WTC11 (cell line): ENCODE measurements around the gene ZFHX3. TPM values are rescaled to one million over a fixed set of nuclear protein-coding genes. Genes with fewer than 3 reads are reported as not detected.

Experiments
- ATAC-seq: fragments of 200-7000 bp; cut with Tn5 transposase; 2 replicates; pipeline ENCODE4 v1.10.0; 2021; ENCODE audit warnings: mild to moderate bottlenecking, moderate library complexity
- CTCF ChIA-PET: fragments of 300-600 bp; sonication (Branson Sonifier 250); formaldehyde crosslinking; loops from one replicate; lab custom pipeline; 2021; ENCODE audit warnings: antibody characterized with exemption; lab: Charles Lee
- POLR2A ChIA-PET: fragments of 350-600 bp; sonication (Branson Sonifier 250); formaldehyde crosslinking; loops from one replicate; lab custom pipeline; 2021; ENCODE audit warnings: antibody characterized with exemption; lab: Charles Lee
- DNase-seq: peaks from one replicate; pipeline ENCODE4 v3.0.0; 2021; ENCODE audit warnings: low spot score
- H3K27ac Mint-ChIP-seq: 2 replicates; pipeline ENCODE4 v1.8.0; 2021; ENCODE audit warnings: mixed read lengths
- H3K27me3 Mint-ChIP-seq: 2 replicates; pipeline ENCODE4 v1.8.0; 2021; ENCODE audit warnings: low read depth, mild to moderate bottlenecking, moderate library complexity, mixed read lengths
- H3K36me3 Mint-ChIP-seq: 2 replicates; pipeline ENCODE4 v1.8.0; 2021; ENCODE audit warnings: mixed read lengths
- H3K4me1 Mint-ChIP-seq: 2 replicates; pipeline ENCODE4 v1.8.0; 2022; ENCODE audit warnings: mixed read lengths
- H3K4me3 Mint-ChIP-seq: 2 replicates; pipeline ENCODE4 v1.8.0; 2021; ENCODE audit warnings: mild to moderate bottlenecking, moderate library complexity, mixed read lengths
- H3K9me3 Mint-ChIP-seq: 2 replicates; pipeline ENCODE4 v1.8.0; 2021; ENCODE audit warnings: mixed read lengths
- CBFB ChIP-seq: sonication (generic); formaldehyde crosslinking; IDR thresholded peaks from 2 replicates; pipeline ENCODE4 v1.8.1; 2022; ENCODE audit warnings: mild to moderate bottlenecking, low read depth, missing genetic modification reagents
- ELF4 ChIP-seq: sonication (generic); formaldehyde crosslinking; IDR thresholded peaks from 2 replicates; pipeline ENCODE4 v1.8.1; 2022; ENCODE audit warnings: low read depth, mild to moderate bottlenecking, moderate library complexity, missing genetic modification reagents
- GABPB1 ChIP-seq: sonication (generic); formaldehyde crosslinking; IDR thresholded peaks from 2 replicates; pipeline ENCODE4 v1.8.1; 2023; ENCODE audit warnings: mild to moderate bottlenecking, missing genetic modification reagents
- GTF2I ChIP-seq: fragments of 250-450 bp; sonication (Bioruptor Pico); conservative IDR thresholded peaks from 2 replicates; pipeline ENCODE4 v1.4.0; 2021; ENCODE audit warnings: mild to moderate bottlenecking
- MYBL2 ChIP-seq: sonication (generic); formaldehyde crosslinking; IDR thresholded peaks from 2 replicates; pipeline ENCODE4 v1.8.1; 2023; ENCODE audit warnings: mild to moderate bottlenecking, moderate library complexity, missing genetic modification reagents
- NFE2L1 ChIP-seq: sonication (generic); formaldehyde crosslinking; IDR thresholded peaks from 2 replicates; pipeline ENCODE4 v1.8.1; 2023; ENCODE audit warnings: missing genetic modification reagents
- NR2C2 ChIP-seq: sonication (generic); formaldehyde crosslinking; IDR thresholded peaks from 2 replicates; pipeline ENCODE4 v1.8.0; 2022; ENCODE audit warnings: mild to moderate bottlenecking, missing genetic modification reagents
- RELA ChIP-seq: sonication (generic); formaldehyde crosslinking; IDR thresholded peaks from 2 replicates; pipeline ENCODE4 v1.8.1; 2022; ENCODE audit warnings: missing genetic modification reagents, mild to moderate bottlenecking, borderline replicate concordance
- RORB ChIP-seq: fragments of 250-450 bp; sonication (Bioruptor Pico); IDR thresholded peaks from 2 replicates; pipeline ENCODE4 v1.9.0; 2021; ENCODE audit warnings: mild to moderate bottlenecking
- TCF7 ChIP-seq: sonication (generic); formaldehyde crosslinking; IDR thresholded peaks from 2 replicates; pipeline ENCODE4 v1.8.0; 2022; ENCODE audit warnings: mild to moderate bottlenecking, low read depth, missing genetic modification reagents, moderate library complexity
- TEAD1 ChIP-seq: sonication (generic); formaldehyde crosslinking; IDR thresholded peaks from 2 replicates; pipeline ENCODE4 v1.8.0; 2022; ENCODE audit warnings: mild to moderate bottlenecking, missing genetic modification reagents
- ZNF317 ChIP-seq: sonication (generic); formaldehyde crosslinking; IDR thresholded peaks from 2 replicates; pipeline ENCODE4 v1.8.1; 2023; ENCODE audit warnings: low read depth, mild to moderate bottlenecking, moderate library complexity, missing genetic modification reagents, borderline replicate concordance
- ZNF416 ChIP-seq: fragments of 250-450 bp; sonication (Bioruptor Pico); IDR thresholded peaks from 2 replicates; pipeline ENCODE4 v1.9.0; 2021; ENCODE audit warnings: mild to moderate bottlenecking, inconsistent platforms
- total RNA-seq: library from RNA; stranded (reverse); gene quantifications from 3 replicates; pipeline ENCODE4 v1.2.3, GENCODE V29; 2021
- TF ChIP-seq, protein P1 (sequence below): sonication (generic); formaldehyde crosslinking; IDR thresholded peaks from 2 replicates; pipeline ENCODE4 v1.8.0; 2022; ENCODE audit warnings: mild to moderate bottlenecking, missing genetic modification reagents
- TF ChIP-seq, protein P2 (sequence below): sonication (generic); formaldehyde crosslinking; IDR thresholded peaks from 2 replicates; pipeline ENCODE4 v1.8.1; 2022; ENCODE audit warnings: low read depth, mild to moderate bottlenecking, moderate library complexity, missing genetic modification reagents, borderline replicate concordance
- TF ChIP-seq, protein P3 (sequence below): sonication (generic); formaldehyde crosslinking; conservative IDR thresholded peaks from 2 replicates; pipeline ENCODE4 v1.8.1; 2023; ENCODE audit warnings: mild to moderate bottlenecking, low read depth, missing genetic modification reagents, moderate library complexity
- TF ChIP-seq, protein P4 (sequence below): sonication (generic); formaldehyde crosslinking; IDR thresholded peaks from 2 replicates; pipeline ENCODE4 v1.8.1; 2023; ENCODE audit warnings: mild to moderate bottlenecking, missing genetic modification reagents
- TF ChIP-seq, protein P5 (sequence below): sonication (generic); formaldehyde crosslinking; IDR thresholded peaks from 2 replicates; pipeline ENCODE4 v1.8.1; 2022; ENCODE audit warnings: mild to moderate bottlenecking, moderate library complexity, missing genetic modification reagents
- TF ChIP-seq, protein P6 (sequence below): sonication (generic); formaldehyde crosslinking; IDR thresholded peaks from 2 replicates; pipeline ENCODE4 v1.8.1; 2023; ENCODE audit warnings: mild to moderate bottlenecking, missing genetic modification reagents, moderate library complexity
- TF ChIP-seq, protein P7 (sequence below): sonication (generic); formaldehyde crosslinking; IDR thresholded peaks from 2 replicates; pipeline ENCODE4 v1.8.0; 2023; ENCODE audit warnings: missing genetic modification reagents

The ZFHX3 gene
- total RNA-seq, 1 experiment from 2014 or later = 5.7 TPM

DNA sequence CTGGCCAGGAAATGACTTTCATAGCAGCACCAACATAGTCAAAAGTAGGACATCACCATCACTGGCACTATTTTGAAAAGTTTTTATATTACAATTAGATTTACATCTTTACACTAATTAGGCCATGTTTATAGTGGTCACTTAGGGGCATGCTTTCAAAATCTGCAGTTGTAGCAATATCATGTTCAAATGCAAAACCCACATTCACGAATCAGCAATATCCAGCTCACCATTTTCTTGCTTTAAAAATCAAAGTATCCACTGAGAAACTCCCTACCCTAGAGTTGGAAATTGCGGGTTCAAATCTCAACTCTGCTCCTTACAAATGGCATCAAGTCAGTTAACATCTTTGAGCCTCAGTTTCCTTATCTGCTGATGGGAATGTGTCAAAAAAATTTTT is 237.4 kb downstream of the ZFHX3 start (continued):
- TF ChIP-seq RORB (CRISPR knock-in tag) = no peak
- TF ChIP-seq, protein P1, sequence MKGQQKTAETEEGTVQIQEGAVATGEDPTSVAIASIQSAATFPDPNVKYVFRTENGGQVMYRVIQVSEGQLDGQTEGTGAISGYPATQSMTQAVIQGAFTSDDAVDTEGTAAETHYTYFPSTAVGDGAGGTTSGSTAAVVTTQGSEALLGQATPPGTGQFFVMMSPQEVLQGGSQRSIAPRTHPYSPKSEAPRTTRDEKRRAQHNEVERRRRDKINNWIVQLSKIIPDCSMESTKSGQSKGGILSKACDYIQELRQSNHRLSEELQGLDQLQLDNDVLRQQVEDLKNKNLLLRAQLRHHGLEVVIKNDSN (CRISPR knock-in tag) = no peak
- TF ChIP-seq CBFB (CRISPR knock-in tag) = no peak

DNA sequence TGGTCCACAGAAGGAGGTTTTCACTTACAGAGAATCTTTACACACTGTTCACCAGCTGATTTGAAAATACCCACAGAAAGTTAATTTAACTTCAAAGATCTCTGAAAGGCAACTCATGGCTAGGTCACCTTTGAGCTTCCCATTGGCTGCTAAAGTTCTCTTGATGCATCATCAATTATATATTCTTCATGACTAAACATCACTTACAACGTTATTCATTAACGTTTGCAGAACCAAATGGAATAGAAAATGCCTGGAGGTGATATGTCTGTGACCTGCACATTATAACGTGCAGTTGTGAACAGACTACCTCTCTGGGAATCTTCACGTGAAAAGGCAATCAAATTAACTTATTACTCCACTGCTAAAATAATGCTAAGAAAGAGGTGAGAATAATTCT is 238.5 kb downstream of the ZFHX3 start:
- no peak for TF ChIP-seq GABPB1 (CRISPR knock-in tag)
- TF ChIP-seq, protein P2, sequence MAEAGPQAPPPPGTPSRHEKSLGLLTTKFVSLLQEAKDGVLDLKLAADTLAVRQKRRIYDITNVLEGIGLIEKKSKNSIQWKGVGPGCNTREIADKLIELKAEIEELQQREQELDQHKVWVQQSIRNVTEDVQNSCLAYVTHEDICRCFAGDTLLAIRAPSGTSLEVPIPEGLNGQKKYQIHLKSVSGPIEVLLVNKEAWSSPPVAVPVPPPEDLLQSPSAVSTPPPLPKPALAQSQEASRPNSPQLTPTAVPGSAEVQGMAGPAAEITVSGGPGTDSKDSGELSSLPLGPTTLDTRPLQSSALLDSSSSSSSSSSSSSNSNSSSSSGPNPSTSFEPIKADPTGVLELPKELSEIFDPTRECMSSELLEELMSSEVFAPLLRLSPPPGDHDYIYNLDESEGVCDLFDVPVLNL (CRISPR knock-in tag) = no peak
- H3K4me1 Mint-ChIP-seq = peaks cover 11% of the 10 kb centered on the region

DNA sequence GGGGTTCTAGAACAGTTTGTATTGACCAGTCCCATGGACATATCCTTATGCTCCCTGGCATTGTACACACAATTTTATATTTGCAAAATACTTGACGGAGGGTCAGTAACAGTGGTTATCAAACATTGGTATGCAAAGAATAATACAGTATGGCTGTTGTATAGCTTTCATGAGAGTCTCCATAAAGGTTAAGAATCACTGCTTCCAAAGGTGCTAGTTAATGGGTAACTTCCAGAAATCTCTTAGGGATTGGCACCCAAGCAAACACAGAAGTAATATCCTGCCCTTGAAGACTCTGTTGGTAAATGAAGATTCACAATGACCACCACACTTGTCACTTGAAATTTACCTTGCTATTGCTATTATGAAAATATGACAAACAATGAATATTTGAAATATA is 239.2 kb downstream of the ZFHX3 start:
- H3K4me3 Mint-ChIP-seq = no peak overlapping the region
- CTCF ChIA-PET = interaction anchor here (1.0 kb wide), 1 partner anchor 38 kb away, joined by 3 read pairs; no protein-coding TSS in a partner anchor
- DNase-seq (no peak), ATAC-seq (no peak)
- H3K27ac Mint-ChIP-seq = no peak overlapping the region
- H3K27me3 Mint-ChIP-seq = no peaks in the 10 kb centered on the region
- POLR2A ChIA-PET = no interaction called here
- H3K4me1 Mint-ChIP-seq = peaks cover 11% of the 10 kb centered on the region
- TF ChIP-seq MYBL2 (CRISPR knock-in tag) (no peak), ZNF317 (CRISPR knock-in tag) (no peak), NR2C2 (CRISPR knock-in tag) (no peak), TCF7 (CRISPR knock-in tag) (no peak), TEAD1 (no peak)
- TF ChIP-seq, protein P3, sequence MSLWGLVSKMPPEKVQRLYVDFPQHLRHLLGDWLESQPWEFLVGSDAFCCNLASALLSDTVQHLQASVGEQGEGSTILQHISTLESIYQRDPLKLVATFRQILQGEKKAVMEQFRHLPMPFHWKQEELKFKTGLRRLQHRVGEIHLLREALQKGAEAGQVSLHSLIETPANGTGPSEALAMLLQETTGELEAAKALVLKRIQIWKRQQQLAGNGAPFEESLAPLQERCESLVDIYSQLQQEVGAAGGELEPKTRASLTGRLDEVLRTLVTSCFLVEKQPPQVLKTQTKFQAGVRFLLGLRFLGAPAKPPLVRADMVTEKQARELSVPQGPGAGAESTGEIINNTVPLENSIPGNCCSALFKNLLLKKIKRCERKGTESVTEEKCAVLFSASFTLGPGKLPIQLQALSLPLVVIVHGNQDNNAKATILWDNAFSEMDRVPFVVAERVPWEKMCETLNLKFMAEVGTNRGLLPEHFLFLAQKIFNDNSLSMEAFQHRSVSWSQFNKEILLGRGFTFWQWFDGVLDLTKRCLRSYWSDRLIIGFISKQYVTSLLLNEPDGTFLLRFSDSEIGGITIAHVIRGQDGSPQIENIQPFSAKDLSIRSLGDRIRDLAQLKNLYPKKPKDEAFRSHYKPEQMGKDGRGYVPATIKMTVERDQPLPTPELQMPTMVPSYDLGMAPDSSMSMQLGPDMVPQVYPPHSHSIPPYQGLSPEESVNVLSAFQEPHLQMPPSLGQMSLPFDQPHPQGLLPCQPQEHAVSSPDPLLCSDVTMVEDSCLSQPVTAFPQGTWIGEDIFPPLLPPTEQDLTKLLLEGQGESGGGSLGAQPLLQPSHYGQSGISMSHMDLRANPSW = no peak
- TF ChIP-seq, protein P1 (CRISPR knock-in tag) = no peak
- H3K36me3 Mint-ChIP-seq = no peaks in the 10 kb centered on the region
- H3K9me3 Mint-ChIP-seq = no peaks in the 10 kb centered on the region

More for the DNA sequence above, 238.5 kb downstream of the ZFHX3 start:
- ATAC-seq (no peak), DNase-seq (no peak)
- H3K4me3 Mint-ChIP-seq = no peak overlapping the region
- H3K9me3 Mint-ChIP-seq = no peaks in the 10 kb centered on the region
- no peaks in the 10 kb centered on the region for H3K36me3 Mint-ChIP-seq
- no peaks in the 10 kb centered on the region for H3K27me3 Mint-ChIP-seq
- no peak overlapping the region for H3K27ac Mint-ChIP-seq
- CTCF ChIA-PET = interaction anchor here (1.0 kb wide), 1 partner anchor 38 kb away, joined by 3 read pairs; no protein-coding TSS in a partner anchor
- POLR2A ChIA-PET = no interaction called here

DNA sequence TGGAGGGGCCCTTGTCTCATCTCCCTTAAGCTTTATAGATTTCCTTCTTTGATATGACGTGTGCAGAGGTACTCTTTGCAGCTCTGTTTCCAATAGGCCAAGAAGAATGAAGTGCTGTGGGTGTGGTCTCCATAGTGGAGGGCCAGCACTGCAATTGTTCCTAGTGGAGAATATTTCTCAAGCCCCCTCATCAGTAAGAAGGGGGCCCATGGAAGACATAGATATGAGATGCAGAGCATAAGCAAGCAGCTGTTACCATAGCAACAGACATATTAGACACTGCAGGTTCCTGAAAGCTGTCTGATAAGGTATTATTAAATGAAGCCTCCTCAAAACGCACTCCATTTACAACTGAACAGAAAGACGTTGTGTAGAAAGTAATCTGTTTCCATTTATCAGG is 240.7 kb downstream of the ZFHX3 start:
- no peak for ATAC-seq
- no peak for DNase-seq
- peaks cover 13% of the 10 kb centered on the region for H3K4me1 Mint-ChIP-seq
- H3K36me3 Mint-ChIP-seq = no peaks in the 10 kb centered on the region
- no peaks in the 10 kb centered on the region for H3K9me3 Mint-ChIP-seq
- CTCF ChIA-PET = interaction anchor here (0.6 to 2.5 kb wide), 2 partner anchors 20 to 25 kb away, joined by 3 to 15 read pairs; no protein-coding TSS in a partner anchor
- H3K4me3 Mint-ChIP-seq = no peak overlapping the region
- no peaks in the 10 kb centered on the region for H3K27me3 Mint-ChIP-seq
- POLR2A ChIA-PET = interaction anchor here (0.6 kb wide), 1 partner anchor 321 kb away, joined by 3 read pairs; no protein-coding TSS in a partner anchor
- H3K27ac Mint-ChIP-seq = no peak overlapping the region
- TF ChIP-seq, protein P4, sequence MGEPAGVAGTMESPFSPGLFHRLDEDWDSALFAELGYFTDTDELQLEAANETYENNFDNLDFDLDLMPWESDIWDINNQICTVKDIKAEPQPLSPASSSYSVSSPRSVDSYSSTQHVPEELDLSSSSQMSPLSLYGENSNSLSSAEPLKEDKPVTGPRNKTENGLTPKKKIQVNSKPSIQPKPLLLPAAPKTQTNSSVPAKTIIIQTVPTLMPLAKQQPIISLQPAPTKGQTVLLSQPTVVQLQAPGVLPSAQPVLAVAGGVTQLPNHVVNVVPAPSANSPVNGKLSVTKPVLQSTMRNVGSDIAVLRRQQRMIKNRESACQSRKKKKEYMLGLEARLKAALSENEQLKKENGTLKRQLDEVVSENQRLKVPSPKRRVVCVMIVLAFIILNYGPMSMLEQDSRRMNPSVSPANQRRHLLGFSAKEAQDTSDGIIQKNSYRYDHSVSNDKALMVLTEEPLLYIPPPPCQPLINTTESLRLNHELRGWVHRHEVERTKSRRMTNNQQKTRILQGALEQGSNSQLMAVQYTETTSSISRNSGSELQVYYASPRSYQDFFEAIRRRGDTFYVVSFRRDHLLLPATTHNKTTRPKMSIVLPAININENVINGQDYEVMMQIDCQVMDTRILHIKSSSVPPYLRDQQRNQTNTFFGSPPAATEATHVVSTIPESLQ (CRISPR knock-in tag) = no peak
- TF ChIP-seq, protein P5, sequence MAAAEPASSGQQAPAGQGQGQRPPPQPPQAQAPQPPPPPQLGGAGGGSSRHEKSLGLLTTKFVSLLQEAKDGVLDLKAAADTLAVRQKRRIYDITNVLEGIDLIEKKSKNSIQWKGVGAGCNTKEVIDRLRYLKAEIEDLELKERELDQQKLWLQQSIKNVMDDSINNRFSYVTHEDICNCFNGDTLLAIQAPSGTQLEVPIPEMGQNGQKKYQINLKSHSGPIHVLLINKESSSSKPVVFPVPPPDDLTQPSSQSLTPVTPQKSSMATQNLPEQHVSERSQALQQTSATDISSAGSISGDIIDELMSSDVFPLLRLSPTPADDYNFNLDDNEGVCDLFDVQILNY (CRISPR knock-in tag) = no peak
- TF ChIP-seq RELA (no peak), ZNF416 (CRISPR knock-in tag) (no peak), TCF7 (CRISPR knock-in tag) (no peak), NFE2L1 (CRISPR knock-in tag) (no peak), ELF4 (CRISPR knock-in tag) (no peak), CBFB (CRISPR knock-in tag) (no peak), GTF2I (CRISPR knock-in tag) (no peak)
- TF ChIP-seq, protein P6, sequence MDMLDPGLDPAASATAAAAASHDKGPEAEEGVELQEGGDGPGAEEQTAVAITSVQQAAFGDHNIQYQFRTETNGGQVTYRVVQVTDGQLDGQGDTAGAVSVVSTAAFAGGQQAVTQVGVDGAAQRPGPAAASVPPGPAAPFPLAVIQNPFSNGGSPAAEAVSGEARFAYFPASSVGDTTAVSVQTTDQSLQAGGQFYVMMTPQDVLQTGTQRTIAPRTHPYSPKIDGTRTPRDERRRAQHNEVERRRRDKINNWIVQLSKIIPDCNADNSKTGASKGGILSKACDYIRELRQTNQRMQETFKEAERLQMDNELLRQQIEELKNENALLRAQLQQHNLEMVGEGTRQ = no peak
- TF ChIP-seq, protein P7, sequence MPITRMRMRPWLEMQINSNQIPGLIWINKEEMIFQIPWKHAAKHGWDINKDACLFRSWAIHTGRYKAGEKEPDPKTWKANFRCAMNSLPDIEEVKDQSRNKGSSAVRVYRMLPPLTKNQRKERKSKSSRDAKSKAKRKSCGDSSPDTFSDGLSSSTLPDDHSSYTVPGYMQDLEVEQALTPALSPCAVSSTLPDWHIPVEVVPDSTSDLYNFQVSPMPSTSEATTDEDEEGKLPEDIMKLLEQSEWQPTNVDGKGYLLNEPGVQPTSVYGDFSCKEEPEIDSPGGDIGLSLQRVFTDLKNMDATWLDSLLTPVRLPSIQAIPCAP (CRISPR knock-in tag) = no peak
